Type B pancreatic cell (in vitro differentiated cells): ENCODE data around the gene SLC17A7. TPM values are rescaled to one million over a fixed set of nuclear protein-coding genes. Genes with fewer than 3 reads are reported as not detected.

Source experiments
- DNase-seq: peaks from one replicate; pipeline ENCODE4 v3.0.0; 2021; ENCODE audit warnings: mixed read lengths; ENCODE audit not compliant: unreplicated experiment; ENCODE audit errors: extremely low spot score
- H3K27ac Mint-ChIP-seq: 2 replicates; pipeline ENCODE4 v1.8.0; 2021; ENCODE audit warnings: mild to moderate bottlenecking, mixed read lengths
- H3K27me3 Mint-ChIP-seq: 2 replicates; pipeline ENCODE4 v1.8.0; 2021; ENCODE audit warnings: mixed read lengths
- H3K36me3 Mint-ChIP-seq: 2 replicates; pipeline ENCODE4 v1.8.0; 2021; ENCODE audit warnings: mixed read lengths
- H3K4me1 Mint-ChIP-seq: one replicate; pipeline ENCODE4 v1.8.0; 2021; ENCODE audit warnings: mixed read lengths; ENCODE audit not compliant: unreplicated experiment
- H3K4me3 Mint-ChIP-seq: 2 replicates; pipeline ENCODE4 v1.8.0; 2021; ENCODE audit warnings: mild to moderate bottlenecking, mixed read lengths
- H3K9me3 Mint-ChIP-seq: 2 replicates; pipeline ENCODE4 v1.8.0; 2021; ENCODE audit warnings: mixed read lengths
- total RNA-seq: library from RNA; stranded (reverse); gene quantifications from 2 replicates; pipeline ENCODE4 v1.2.1, GENCODE V29; 2021; ENCODE audit warnings: low replicate concordance
- TF ChIP-seq, protein P1 (sequence below): fragments of 200-600 bp; sonication (generic); conservative IDR thresholded peaks from 2 replicates; pipeline ENCODE4 v1.5.0; 2021; ENCODE audit warnings: antibody characterized with exemption, mild to moderate bottlenecking

SLC17A7 gene
- total RNA-seq, 1 donor from 2014 or later, result 0.19 TPM

DNA sequence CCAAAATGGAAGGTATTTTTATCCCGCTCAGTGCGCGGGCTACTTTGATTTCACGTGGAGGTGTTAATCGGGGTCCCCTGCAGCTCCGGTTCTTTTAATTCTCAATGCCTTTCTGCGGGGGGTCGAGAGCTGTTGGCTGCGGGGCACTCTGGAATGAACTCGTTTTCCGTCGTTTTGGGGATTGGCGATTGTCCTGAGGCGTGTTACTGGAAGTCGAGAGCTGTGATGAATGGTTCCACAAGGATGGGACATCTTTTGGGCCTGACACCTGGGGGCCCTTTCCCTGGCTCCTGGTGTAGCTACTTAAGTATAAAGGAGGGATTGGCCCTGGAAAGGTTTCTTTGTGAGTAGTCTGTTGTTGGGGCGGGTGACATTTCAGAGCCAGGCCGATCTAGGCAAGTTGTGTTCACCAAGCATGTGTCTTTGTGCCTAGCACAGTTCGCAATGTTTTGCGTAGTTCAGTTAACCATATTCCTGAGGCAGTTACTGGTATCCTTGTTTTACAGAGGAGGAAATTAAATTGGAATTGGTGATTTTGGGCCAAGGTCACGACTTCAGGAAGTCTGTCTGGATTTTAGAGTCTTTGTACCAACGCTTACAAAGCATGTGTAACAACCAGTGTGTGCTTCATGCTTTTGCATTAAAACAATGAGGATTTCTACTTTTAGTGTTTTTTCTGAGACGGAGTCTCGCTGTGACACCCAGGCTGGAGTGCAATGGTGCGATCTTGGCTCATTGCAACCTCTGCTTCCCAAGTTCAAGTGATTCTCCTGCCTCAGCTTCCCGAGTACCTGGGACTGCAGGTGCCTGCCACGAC is 46.9 kb upstream of the SLC17A7 start:
- Mint-ChIP-seq H3K36me3 (peaks cover 43% of the 10 kb centered on the region), H3K4me3 (peak overlapping the region; percentile 98), H3K27me3 (peaks cover 3% of the 10 kb centered on the region), H3K4me1 (peaks cover 11% of the 10 kb centered on the region), H3K9me3 (no peaks in the 10 kb centered on the region), H3K27ac (peak overlapping the region; percentile 92)
- DNase-seq, result no peak
- TF ChIP-seq, protein P1, sequence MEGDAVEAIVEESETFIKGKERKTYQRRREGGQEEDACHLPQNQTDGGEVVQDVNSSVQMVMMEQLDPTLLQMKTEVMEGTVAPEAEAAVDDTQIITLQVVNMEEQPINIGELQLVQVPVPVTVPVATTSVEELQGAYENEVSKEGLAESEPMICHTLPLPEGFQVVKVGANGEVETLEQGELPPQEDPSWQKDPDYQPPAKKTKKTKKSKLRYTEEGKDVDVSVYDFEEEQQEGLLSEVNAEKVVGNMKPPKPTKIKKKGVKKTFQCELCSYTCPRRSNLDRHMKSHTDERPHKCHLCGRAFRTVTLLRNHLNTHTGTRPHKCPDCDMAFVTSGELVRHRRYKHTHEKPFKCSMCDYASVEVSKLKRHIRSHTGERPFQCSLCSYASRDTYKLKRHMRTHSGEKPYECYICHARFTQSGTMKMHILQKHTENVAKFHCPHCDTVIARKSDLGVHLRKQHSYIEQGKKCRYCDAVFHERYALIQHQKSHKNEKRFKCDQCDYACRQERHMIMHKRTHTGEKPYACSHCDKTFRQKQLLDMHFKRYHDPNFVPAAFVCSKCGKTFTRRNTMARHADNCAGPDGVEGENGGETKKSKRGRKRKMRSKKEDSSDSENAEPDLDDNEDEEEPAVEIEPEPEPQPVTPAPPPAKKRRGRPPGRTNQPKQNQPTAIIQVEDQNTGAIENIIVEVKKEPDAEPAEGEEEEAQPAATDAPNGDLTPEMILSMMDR, result no peak

DNA sequence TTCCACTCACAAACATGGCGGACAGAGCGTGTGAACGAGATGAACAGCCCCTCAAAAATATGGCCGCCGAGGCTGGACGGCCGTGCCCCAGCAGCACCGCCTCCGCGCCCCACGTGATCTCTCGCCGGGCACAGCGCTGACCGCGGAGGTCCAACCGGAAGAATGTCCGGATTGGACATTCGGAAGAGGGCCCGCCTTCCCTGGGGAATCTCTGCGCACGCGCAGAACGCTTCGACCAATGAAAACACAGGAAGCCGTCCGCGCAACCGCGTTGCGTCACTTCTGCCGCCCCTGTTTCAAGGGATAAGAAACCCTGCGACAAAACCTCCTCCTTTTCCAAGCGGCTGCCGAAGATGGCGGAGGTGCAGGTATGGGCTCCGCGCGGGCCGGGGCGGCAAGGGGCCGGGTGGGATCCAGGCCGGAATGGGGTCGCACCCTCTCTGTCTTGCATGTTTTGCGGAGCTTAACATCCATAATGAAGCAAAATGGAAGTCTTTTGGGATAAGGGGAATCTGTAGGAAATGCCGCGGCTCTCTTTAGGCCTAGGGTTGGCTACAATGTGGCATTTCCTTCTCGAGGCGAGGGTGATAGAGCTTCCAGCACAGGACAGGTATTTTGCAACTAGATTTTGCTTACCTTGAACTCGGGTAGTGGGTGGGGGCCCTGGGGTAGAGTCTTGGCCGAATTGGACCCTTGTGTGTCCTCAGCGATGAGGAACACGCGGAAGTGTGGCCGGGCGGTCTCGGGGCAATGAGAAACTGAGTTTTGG is 46.1 kb upstream of the SLC17A7 start, which contains the start of gene RPL13A:
Gene RPL13A (plus strand): TSS at position 332 of the 769 bp plus-strand sequence. CDS start 22 bp downstream, at position 354.
- H3K27me3 Mint-ChIP-seq, result peaks cover 3% of the 10 kb centered on the region
- H3K4me3 Mint-ChIP-seq, result peak within 1 kb of the TSS; percentile 98
- TF ChIP-seq, protein P1, result no peak
- H3K36me3 Mint-ChIP-seq, result peaks cover 37% of the 10 kb centered on the region
- peaks cover 11% of the 10 kb centered on the region for H3K4me1 Mint-ChIP-seq
- H3K27ac Mint-ChIP-seq, result peak within 1 kb of the TSS; percentile 92
- H3K9me3 Mint-ChIP-seq, result no peaks in the 10 kb centered on the region
- peak; percentile 100 for DNase-seq

DNA sequence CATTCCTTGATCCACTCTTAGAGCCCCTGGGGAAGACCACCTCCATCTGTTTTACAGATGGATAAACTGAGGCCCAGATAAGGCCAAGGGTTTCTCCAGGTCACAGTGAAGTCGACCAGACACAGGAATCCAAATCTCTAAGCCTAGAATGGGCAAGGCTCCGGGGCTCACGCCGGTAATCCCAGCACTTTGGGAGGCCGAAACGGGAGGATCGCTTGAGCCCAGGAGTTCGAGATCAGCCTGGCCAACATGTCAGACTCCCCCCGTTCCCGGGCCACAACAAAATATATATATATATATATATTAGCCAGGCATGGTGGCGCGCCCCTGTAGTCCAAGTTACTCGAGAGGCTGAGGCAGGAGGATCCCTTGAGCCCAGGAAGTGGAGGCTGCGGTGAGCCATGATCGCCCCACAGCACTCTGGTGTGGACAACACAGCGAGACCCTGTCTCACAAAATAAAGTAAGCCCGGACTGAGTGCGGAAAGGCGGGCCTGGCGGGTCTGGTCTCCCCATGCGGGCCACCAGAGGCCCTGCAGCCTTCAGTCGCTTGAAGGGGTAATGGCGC is 45.5 kb upstream of the SLC17A7 start:
- Mint-ChIP-seq H3K4me1 (peaks cover 11% of the 10 kb centered on the region), H3K36me3 (peaks cover 30% of the 10 kb centered on the region), H3K9me3 (no peaks in the 10 kb centered on the region), H3K4me3 (peak overlapping the region; percentile 98), H3K27ac (peak overlapping the region; percentile 92), H3K27me3 (peaks cover 3% of the 10 kb centered on the region)
- TF ChIP-seq, protein P1, result peak; percentile 61
- DNase-seq, result no peak

DNA sequence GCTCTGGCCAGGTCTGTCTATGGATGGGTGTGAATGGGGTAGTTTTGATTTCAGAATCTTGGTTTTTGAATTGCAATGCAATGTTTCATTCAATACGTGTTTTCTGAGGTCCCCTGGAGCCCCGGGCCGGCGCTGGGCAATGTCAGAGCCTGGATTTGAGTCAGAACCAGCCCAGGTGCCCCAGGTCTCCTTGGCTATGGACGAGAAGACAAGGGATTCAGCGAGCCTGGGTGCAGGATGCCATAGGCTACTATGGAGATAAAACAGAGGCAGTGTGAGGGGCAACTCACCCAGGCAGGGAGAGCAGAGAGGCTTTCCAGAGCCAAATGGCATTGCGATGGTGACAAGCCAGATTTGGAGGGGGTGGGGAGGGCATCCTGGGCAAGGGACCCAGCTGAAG is 44.9 kb upstream of the SLC17A7 start:
- Mint-ChIP-seq H3K4me3 (peak overlapping the region; percentile 22), H3K27ac (peak overlapping the region; percentile 81)

DNA sequence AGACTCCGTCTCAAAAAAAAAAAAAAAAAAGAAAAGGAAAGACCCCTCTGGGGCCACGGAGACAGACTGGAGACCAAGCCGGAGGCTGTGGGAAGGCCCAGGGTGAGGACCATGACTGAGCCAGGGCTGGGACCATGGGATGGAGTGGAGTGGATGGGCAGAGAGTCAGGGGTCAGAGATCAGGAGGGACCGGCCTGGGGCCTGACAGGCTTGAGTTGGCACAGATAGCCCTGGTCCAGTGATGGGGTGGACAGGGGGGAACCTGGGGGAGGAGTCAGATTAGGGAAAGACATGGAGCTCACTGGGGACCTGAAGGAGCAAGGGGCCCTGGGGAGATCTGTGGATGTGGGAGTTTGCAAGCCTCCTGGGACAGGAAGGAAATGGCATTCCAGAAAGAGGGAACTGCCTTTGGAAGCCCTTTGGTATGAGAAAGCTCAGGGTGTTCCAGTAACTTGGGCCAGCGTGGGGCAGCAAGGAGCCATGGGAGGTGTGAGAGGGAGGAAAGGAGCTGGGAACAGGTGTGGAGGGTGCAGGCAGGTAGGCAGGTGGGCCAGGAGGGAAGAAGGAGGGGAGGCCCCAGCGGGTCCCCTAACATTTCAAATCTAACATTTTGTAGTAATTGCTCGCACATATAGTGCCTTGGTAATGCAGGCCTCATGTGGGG is 39.8 kb upstream of the SLC17A7 start:
- Mint-ChIP-seq H3K27me3 (peaks cover 3% of the 10 kb centered on the region), H3K4me3 (no peak overlapping the region), H3K9me3 (no peaks in the 10 kb centered on the region), H3K4me1 (peaks cover 3% of the 10 kb centered on the region), H3K27ac (no peak overlapping the region), H3K36me3 (no peaks in the 10 kb centered on the region)
- DNase-seq, result no peak
- TF ChIP-seq, protein P1, result no peak

More for the DNA sequence above, 44.9 kb upstream of the SLC17A7 start:
- Mint-ChIP-seq H3K9me3 (no peaks in the 10 kb centered on the region), H3K27me3 (peaks cover 3% of the 10 kb centered on the region), H3K4me1 (peaks cover 11% of the 10 kb centered on the region), H3K36me3 (peaks cover 28% of the 10 kb centered on the region)
- TF ChIP-seq, protein P1, result no peak
- DNase-seq, result no peak
